Measurements from ENCODE around the gene CA14. TPM values are rescaled to one million over a fixed set of nuclear protein-coding genes. Genes with fewer than 3 reads are reported as not detected.
A peak's percentile ranks its signal among the peaks of the same experiment; 100 is the strongest.
"Not testable (repeated sequence)": the region's sequence is repeated elsewhere in the genome, so short reads cannot be mapped to it uniquely, and the experiment has no call there.

CA14 gene
- polyA plus RNA-seq, 12 donors = 2.0 to 9.6 (median 6.4) TPM; not detected in 2

DNA sequence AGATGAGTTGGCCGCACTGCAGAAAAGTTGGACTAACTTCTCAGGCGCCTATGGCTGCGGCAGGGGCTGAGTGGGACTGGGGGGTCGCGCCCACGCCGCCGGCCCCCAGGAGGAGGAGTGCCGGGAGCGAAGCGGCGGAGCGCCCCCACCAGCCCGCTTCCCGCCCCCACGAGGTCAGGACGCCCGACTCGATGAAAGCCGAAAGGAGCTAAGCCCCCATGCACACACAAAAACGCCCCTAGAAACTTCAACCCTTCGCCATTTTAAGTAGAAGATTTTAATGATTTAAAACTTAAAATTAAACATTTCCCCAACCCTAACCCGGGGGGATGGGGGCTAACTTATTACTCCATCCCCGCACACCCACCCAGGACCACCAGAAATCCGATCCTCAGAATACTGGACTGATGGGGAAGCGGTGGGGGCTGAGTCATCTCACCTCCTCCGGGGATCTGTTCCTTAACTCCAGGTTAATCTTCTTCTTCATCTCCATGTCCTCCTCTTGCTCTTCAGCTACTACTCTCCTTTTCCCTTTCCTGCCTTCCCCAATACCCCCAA lies 22.2 kb upstream of the CA14 start:
- no peak for DNase-seq

DNA sequence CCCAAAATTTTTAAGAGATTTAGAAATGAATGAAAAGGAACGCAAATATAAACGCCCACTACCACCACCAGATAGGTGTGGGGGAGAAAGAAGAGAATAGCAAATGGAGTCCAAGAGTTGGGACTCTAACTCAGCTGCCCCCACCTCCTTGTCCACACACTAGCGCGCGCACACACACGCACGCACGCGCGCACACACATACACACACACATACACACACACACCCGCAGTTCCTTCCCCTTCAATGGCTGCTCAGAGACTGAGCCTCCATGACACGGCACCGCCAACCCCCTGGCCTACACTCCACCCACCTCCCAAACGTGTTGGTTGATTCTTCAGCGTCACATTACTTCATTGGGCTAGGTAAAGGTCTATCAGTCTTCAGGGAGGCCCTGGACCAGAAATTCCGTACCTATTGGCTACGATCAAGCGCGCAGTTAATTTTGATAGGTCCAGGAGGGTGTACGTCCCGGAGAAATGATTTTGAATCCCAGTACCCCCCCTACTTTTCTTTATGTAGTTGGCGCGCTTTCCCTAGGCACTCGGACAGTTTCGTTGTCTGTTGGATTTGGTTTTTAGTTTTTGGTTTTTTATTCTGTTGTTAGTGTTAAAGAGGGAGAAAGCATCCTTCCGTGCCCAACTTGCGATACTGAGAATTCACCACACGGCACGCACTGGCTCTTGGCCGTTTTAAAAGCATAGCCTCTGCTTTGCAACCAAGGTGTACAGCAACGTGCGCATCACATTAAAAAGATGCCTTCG lies 21.5 kb upstream of the CA14 start, which contains the start of gene ANP32E:
TSS of gene ANP32E (minus strand) at position 261 of the 762 bp plus-strand sequence. CDS start 326 bp downstream, outside the sequence.
- peak; percentile 98 for DNase-seq

DNA sequence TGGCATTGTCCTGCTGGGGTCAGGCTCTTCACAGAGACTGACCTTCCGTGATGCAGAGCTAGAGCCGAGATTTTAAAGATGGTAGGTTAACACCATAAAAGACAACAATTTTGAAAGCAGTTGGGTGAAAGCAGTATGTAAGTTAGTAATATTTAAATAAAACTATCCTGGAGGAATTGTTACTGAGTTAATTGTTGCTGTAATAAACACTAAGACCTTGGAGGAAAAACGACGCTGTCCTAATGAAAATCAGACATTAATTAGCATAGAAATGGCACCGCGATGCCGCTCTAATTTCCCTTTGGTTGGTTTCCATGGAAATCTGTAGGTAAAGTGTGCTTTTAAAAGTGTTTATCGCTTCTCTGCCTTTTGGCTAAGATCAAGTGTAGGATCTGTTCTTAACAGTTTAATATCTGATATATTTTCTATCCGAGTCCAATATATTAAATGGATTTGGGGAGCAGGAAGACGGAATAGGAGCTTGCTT lies 20.9 kb upstream of the CA14 start:
- DNase-seq = no peak

DNA sequence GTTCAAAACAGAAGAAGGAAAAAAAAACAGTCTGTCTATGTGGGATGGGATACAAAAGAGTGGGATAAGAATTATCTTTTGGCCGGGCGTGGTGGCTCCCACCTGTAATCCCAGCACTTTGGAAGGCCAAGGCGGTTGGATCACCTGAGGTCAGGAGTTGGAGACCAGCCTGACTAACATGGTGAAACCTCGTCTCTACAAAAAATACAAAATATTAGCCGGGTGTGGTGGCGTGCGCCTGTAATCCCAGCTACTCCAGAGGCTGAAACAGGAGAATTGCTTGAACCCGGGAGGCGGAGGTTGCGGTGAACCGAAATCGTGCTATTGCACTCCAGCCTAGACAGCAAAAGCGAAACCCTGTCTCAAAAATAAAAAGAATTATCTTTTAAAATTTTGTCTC lies 20.4 kb upstream of the CA14 start:
- DNase-seq = not testable (repeated sequence)

- no peak for DNase-seq
These were observed 19.8 kb upstream of the CA14 start for GRCh38 chr1:150237746-150238145.

GRCh38 chr1:150243003-150243402 lies 14.6 kb upstream of the CA14 start:
- no peak for DNase-seq

- DNase-seq = no peak
These were observed 7.6 kb upstream of the CA14 start for GRCh38 chr1:150249936-150250335.

DNA sequence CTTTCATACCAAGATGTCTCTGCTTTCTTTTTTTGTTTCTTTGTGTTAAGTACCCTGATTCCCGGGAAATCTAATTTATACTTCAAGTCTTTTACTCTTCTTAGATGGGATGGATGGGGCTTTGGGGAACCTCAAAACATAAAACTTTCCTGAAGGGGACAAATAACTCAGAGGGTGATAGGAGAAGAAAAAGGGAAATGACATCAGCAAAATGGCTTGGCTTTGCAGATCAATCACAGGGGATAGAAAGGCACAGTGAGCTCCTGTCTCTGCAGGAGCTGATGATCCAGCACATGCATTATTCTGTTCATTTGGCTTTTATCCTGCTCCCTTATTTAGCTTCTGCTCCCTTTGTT lies 1.4 kb upstream of the CA14 start:
- no peak for DNase-seq

DNA sequence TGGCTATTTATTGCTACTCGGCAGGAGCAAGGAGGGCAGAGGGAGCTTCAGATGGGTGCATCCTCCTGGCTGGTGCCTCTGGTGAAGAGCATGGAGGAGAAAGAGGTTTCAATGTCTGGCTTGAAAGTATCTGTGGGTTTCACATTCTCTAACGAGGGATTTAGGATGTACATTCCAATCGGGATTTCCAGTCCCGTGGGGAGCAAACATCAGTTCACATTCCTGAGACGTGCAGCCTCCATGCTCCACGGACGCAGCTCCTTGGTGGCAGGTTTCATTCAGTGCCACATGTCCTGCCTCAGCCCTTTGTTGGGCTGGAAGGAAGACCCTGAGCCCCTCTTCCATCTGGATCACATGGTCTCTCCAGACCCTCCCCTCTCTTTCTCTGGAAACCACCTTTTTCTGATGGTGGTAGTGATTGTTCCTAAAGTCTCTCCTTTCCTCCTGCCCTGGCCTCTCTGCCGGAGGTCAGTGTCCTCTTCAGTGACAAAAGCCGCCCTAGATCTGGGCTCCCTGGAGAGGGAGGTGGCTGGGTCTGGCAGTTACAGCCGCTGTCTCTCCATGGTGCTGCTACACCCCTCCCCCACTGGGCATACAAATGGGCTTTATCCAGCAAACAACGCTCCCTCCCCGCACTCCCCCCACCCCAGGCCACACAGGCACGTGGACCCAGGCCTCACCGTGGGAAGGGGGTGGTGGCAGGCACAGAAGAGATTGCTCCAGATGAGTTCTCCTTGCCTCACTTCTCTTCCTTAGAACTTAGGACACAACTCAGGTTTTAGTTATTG lies 826 bp upstream of the CA14 start:
- DNase-seq = no peak

DNA sequence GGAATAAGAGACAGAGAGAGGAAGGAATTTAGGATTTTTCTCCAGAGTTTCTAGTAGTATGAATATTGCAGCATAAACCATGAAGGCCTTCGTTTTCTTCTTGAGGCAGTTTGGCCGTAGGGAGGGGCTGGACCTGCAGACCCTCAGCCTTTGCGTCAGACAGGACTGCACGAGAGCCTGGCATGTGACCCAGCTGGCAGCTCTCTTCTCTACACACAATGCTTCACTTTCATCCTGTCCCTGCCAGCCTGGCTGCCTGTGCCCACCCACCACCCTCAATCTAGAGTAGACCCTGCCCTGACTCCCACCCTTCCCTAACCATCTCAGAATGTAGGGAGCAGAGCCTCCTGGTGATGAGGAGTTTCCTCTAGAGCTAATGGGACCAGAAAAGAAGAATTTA lies 1.6 kb downstream of the CA14 start:
- no peak for DNase-seq

GRCh38 chr1:150259758-150260669 lies 2.4 kb downstream of the CA14 start:
- no peak for DNase-seq

DNA sequence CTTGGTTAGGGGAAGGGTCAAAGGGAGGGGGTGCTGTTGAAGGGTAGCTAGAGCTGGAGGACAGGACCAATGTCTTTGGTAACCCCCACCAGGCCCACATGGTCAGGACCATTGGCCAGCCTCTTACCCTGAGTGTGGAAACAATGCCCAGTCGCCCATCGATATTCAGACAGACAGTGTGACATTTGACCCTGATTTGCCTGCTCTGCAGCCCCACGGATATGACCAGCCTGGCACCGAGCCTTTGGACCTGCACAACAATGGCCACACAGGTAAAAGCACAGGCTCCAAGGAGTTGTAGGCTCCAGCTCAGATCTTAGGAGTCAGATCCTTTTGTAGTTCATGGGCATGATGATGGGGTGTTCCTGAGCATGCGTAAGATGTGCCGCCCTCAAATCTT lies 3.8 kb downstream of the CA14 start:
- DNase-seq = no peak

GRCh38 chr1:150262388-150263320 lies 5.1 kb downstream of the CA14 start:
- no peak for DNase-seq

DNA sequence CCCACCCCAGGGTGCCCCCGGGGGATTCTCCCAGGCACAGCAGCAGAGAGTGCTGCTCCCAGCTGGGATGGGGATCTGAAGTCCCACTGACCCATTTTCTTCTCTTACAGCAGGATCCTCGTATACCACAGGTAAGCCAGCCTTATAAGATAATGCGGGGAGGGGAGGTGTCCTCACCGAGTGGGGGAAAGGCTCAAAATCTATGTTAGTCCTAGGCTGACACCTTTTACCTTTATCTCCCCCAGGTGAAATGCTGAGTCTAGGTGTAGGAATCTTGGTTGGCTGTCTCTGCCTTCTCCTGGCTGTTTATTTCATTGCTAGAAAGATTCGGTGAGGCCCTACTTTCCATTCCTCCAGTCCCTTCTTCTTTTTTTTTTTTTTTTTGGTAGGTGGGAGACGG lies 6.0 kb downstream of the CA14 start:
- no peak for DNase-seq

GRCh38 chr1:150267896-150268295 lies 10.3 kb downstream of the CA14 start:
- DNase-seq = no peak

GRCh38 chr1:150268340-150268704 lies 10.7 kb downstream of the CA14 start:
- DNase-seq = no peak

DNA sequence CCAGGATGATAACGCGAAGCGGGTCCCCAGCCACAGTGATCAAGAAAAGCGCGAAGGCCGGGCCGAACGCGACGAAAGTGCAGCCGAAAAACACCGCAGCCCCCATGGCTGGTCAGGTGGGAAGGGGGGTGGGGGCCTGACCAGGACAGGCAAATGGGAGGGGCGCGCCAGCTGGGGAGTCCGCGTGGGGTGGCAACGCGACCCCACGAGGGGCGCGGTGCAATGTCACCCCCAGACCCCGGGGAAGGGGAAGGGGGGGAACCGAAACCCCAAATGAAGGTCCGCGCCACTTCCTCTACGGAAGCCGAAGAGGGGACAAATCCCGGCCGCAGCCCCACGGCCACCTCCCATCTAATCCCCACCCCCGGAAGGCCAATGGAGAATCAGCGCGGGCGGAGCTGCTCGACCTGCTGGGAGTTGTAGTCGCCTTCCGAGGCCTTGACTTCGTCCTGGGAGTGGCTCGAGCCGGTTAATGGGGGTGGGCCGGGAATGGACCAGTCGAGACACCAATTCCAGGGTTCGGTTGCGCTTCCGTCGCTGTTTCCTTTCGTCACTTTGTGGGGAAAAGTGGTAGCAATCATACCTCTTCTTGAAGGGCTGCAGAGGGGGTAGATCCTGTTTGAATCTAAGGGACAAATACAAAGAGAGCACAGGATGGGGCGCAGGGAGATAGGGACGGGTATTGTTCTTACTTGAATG lies 11.3 kb downstream of the CA14 start, which contains the start of gene APH1A:
TSS of gene APH1A (minus strand) at position 312 of the 699 bp plus-strand sequence. CDS start at position 106, 206 bp downstream.
- DNase-seq = peak; percentile 96

- no peak for DNase-seq
These were observed 11.9 kb downstream of the CA14 start for GRCh38 chr1:150269451-150269850.

- no peak for DNase-seq
These were observed 13.9 kb downstream of the CA14 start for GRCh38 chr1:150271291-150271959.

Data from muscle of arm (tissue), 12 donors.